HG03039 (cell line): Measurements from ENCODE around the gene METAP1D.
A peak's percentile ranks its signal among the peaks of the same experiment; 100 is the strongest.
"Not testable (repeated sequence)": the region's sequence is repeated elsewhere in the genome, so short reads cannot be mapped to it uniquely, and the experiment has no call there.

Source experiments
- ATAC-seq: cut with Tn5 transposase; IDR thresholded peaks from one replicate; pipeline ENCODE4 v1.9.1; 2021; ENCODE audit warnings: mild to moderate bottlenecking, moderate library complexity; ENCODE audit not compliant: unreplicated experiment

METAP1D gene

DNA sequence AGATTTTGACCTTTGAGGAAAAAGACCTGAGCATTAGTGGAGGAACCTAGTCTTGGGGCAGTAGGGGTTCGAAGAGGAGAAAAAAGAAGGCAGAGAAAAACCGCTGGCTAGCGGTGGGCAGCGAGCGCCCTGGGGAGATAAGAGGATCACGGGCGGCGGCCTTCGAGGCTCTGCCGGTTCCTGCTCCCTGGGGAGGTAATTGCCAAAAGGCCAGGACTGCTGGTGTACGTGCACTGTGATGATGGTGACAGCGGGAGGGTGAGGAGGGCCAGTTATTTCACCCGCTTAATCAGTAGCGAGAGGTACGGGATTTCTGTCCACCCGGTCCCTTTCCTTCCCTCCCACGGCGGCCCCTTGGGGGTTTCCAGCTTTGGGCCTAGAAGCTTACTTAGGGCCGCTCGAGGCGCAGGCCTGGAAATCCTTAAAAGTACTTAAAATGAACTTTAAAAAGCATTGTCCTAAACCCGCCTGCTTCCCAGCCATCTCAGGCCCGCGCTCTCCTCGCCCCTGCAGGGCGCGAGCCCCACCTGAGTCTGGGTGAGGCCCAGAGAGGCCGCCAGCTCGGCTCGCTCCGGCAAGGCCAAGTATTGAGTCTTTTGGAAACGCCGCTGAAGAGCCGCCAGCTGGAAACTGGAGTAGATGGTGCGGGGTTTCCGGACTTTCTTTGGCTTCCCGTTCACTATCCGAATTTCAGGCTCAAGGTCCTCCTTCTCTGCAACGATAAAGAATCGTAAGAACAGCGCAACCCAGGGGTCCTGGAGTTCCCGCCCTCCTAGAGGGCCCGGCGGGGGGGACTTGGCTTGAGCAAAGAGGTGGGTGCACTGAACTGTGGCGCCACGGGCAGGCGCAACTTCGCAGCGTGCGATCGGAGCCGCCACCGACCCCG, 101.4 kb downstream of the METAP1D start:
- no peak for ATAC-seq

DNA sequence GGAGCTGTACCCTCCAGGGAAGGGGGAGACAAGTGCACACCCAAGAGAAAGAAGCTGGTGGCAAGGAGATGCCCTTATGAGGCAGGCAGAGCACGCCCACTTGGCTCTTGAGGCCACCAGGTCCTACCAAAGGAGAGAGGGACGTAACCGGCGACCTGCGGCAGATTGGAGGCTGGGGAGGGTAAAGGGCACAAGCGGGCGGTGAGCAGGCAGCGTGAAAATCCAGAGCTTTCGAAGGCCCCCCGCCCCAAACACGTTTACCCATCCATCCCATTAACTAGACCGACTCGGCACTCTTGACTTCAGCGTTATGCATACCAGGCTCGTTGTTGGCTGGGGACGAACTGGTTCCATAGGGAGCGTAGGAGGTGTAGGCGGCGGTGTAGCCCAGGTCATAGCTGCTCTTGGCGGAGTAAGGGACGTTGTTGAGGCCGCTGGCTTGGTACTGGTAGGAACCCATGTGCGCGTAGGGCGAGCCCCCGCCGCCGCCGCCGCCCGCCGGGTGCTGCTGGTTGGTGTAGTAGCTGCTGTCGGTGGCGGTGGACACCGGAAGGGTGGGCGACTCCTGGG, 102.2 kb downstream of the METAP1D start:
- ATAC-seq, result no peak

DNA sequence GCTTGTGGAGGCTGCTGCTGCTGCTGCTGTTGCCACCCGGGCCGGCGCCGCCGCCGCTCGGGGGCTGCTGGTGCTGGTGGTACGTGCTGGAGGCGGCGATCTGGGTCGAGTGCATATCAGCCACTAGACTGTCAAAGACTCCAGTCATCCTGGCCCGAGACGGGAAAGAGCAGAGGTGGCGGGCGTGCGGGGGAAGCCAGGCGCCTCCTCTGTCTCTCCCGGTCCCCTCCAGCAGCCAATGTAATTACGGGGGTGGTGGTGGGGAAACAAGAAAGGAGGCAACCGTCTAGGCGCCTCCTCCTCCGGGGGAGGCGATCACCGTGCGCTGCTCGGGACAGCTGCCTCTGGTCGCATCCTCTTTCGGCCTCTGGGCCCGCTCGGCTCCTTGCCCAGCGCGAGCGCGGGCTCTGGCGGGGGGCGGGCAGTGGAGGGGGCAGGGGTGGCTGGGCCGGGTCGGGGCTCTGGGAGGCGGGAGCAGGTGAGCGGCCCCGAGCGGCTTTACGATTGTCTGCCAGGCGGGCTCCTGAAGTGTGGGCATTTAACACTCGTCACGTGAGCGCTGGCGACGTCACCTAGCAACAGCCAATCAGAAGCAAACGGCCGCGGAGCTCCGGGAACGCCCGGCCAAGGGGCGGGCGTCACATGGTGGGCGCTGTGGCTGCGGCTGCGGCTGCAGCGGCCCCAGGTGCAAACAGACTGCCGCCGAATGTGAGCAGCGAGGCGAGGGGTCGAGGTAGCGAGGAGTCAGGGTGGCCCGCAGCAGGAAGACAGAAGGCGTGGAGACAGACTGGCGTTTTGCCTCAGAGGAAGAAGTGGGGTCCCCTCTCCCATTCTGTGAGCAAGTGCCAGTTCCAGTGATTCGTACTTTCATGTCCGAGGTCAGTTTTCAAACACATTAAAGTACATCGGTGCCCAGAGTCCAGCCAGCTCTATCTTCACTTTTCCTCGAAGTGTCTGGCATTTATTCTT, 102.9 kb downstream of the METAP1D start, which contains the start of gene DLX2:
Gene DLX2 (minus strand): TSS at position 510 of the 969 bp plus-strand sequence. CDS start 362 bp downstream, at position 148.
- peak; percentile 63 for ATAC-seq

DNA sequence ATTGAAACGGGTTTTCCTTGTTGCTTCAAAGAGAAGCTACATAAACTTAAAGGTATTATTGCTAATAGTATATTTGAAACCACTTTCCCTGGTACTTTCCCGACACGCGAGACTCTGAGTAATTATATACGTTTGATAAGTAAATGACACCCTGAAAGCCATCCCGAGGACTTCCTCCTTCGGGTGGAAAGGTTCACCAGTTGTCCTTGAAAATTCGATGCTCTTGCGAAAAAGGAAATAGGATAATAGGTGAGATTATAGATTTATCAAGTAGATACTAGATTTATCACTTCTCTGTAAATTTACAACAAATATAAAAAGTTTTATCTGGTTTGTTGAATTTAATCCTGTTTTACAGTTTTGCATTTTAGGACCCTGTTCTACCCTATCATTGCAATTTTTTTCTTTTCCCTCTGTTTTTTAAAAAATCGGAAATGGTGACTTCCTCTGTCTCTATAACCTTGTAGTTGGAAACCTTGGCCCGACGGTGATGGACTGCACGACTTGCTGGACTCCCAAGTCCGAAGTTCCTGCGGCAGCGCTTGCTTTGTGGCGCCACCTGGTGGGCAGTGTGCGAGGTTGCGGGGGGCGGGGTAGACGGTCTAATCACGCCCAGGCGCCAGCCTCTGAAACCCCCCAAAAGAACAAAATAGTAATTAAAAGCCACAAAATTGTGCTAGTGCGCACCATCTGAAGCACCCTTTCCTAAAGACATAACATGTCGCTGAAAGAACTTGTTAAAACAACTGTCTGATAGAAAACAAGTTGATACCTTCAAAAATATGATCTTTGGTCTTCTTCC, 103.9 kb downstream of the METAP1D start:
- ATAC-seq, result no peak

DNA sequence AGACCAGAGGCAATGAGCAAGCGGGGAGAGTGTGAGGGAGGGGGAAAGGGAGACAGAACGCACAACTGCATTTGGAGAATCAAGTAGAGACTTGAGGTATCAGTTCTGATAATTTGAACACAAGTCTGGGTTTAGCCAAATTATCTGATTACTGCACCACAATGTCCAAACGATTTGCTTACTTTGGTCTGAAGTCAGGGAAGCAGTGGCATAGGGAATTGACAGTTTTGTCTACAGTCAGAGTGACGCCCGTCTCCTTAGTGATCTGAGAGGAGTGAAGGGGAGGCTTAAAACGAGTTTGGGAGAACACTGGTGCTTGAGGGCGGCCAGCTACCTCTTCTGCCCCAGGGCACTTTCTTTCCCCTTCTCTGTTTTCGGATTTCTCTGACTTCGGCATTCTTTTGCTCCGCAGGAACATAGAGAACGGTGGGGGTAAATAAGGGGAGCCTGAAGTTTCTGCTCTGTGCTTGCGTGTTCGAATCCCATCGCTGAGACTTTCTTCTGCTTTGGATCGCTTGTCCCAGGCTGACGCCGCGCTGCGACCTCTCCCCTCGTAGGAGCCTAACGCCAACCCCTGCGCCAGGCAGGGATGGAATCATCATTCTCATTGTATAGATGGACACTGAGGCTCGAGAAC, 105.8 kb downstream of the METAP1D start:
- no peak for ATAC-seq

DNA sequence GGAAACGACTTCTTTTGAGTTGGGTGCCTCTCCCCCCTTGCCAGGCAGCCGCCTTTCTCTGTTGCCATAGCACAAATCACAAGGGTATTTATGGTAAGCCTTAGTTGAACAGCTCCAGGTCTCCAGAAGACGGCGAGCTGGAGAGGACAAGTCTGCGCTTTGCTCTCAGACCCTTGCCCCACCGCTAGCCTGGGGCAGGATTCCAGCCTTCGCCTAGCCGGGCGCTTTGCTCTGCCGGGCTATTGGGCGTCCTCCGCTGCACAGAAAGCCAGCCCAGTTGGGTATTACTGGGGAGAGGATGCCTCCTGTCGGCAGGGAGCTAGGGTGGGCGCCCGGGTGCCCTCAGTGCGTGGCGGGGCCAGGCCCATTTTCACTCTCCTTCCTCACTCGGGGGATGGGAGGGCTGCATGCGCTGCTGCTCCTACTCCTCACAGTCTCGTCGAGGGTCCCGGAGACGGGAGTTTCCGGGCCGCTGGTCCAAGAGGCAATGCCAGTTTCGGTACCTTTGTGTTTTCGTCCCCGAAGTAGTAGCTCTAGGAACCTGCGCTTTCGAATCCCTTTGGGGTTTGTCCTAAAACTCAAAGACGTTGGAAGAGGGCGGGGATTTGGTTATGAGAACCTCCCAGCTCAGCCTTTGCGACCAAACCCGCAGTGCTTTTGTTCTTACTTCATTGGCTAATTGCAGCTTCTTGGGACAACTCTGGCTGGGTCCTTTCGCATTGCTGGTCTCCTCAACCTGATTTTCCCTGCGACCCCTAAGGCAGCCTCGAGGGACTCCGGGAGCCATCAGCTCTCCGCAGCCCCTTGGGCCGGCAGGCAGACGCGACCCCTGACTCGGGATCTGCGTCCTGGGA, 106.6 kb downstream of the METAP1D start:
- no peak for ATAC-seq

DNA sequence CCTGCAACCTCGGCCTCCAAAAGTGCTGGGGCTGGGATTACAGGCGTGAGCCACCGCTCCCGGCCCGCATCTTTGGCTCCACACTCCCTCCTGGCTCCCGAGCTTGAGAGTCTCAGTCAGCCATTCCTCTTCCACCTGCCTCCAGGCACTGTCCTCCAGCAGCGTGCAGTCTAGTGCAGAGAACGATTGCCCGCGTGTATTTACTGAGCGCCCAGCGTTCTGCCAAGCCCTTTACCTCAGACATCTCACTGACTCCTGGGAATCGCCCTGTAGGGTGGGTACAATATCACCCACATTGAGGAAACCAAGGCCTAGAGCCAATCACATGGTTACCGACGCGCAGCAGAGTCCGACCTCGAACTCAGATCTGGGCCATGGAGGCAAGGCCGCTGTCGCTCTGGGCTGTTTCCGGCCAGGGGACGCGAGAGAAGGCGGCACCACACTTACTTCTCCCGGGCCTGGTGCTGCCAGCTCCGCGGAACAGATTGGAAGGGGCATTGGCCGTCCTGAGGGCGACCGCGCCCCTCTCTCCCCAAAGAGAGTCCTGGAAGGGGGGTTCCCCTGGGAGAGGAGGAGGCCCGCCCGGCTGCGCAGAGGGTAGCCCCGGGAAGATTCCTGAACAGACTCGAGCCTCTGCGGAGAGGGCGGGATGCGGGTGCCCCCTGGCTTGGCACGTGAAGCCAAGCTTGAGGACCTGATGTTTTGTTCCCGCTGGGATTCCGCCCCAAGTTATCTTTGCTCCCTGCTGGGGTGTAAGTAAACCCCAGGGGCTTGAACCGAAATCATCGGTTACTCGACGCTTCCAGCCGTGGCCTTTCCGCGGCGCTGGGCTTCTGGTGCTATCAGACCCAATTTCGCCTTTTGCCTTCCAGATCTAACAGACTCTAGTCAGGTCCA, 108.2 kb downstream of the METAP1D start:
- no peak for ATAC-seq

DNA sequence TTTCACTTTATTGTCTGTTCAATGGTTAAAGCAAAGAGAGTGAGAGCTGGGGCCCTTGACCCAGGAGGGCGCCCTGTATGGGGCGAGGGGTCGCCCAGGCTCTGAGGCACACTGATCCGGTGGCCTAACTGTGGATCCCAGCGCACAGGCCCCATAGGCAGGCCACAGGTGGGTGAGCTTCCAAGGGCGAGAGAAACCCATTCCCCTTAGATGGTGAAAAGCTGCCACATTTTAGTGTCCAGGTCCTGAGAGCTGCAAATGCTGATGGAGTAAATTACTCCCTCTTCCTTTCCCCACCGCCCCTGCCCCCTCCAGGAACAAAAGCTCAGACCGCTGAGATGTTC, 108.8 kb downstream of the METAP1D start:
- ATAC-seq, result no peak

DNA sequence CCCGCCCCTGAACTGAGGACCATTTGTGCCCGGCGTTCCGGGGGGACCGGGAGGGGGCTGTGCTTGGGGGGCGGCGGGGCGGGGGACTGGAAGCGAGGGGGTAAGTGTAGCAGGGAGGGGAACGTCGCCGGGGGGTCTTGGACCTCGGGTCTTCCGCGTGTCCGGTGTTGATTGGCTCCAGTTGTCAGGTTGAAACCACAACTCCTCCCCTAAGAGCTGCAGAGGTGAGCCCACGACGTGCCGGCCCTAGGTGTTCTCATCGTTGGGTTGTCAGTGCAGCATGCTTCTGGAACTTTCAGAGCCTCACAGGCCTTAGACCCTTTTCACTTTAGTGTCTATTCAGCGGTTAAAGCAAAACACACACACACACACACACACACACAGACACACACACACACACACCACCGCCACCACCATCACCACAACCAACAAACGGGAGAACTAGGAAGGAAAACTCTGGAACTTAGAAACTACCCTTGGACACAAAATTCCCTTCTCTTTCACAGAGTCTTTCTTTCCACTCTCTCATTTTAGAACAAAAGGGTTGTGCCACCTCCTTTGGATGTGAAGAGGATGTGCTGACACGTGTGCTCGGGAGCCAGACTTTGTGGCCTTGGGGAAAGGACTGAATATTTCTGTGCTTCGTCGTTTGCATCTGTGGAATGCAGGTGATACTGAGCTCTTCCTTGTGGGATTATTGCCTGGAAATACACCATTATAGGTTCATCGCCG, 109.7 kb downstream of the METAP1D start:
- no peak for ATAC-seq

DNA sequence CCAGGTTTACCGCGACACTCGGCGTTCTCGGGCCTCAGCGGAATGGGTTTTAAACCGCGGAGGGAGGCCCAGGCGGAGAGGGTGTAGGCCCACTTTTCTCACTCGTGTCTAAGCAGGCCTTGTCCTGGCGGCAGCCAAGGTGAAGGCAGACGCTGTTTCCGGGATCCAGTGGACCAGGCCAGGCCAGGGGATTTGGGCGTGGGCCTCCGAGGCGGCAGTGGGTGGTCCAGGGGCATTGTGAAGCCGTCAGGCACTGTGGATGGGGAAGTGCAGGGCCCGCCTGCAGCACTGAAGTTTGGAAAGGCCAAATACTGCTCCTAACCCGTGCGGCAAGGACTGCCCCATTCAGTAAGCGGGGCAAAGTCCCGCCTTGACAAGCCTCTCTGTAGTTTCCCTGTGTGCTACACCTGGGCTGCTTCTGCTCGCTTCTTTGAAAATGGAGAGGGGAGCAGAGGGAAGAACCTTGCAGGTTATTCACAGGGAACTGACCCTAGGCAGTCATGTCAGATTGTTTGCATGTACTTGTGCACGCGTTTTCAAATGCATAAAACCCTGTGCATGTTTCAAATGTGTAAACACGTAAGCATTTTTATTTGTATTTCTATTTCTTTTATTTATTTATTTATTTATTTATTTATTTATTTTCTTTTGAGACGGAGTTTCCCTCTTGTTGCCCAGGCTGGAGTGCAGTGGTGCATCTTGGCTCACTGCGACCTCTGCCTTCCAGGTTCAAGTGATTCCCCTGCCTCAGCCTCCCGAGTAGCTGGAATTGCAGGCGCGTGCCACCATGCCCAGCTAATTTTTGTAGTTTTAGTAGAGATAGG, 110.4 kb downstream of the METAP1D start:
- ATAC-seq, result no peak

DNA sequence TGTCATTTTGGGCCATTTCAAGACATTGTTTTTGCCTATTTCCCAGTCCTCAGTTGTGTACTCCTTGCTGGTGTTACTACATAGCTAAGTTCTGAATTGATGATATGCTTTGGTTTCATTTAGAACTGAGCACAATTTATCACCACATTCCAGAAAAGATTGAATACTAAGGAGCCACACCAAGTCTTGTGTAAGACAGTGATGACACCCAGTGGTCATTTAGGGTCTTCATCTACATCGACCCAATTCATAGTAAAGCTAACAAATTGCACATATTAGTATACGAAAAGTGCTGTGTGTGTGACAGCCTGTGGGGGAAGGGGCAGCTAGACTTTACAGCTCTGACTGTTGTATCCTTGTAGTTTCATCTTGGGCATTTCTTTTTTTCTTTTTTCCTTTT, 113.9 kb downstream of the METAP1D start:
- no peak for ATAC-seq

DNA sequence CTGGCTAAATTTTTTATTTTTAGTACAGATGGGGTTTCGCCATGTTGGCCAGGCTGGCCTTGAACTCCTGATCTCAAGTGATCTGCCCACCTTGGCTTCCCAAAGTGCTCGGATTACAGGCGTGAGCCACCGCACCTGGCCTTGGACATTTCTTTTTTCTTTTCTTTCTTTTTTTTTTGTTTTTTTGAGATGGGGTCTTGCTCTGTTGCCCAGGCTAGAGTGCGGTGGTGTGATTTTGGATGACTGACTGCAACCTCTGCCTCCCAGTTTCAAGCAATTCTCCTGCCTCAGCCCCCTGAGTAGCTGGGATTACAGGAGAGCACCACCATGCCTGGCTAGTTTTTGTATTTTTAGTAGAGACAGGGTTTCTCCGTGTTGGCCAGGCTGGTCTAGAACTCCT, 114.4 kb downstream of the METAP1D start:
- ATAC-seq, result not testable (repeated sequence)

DNA sequence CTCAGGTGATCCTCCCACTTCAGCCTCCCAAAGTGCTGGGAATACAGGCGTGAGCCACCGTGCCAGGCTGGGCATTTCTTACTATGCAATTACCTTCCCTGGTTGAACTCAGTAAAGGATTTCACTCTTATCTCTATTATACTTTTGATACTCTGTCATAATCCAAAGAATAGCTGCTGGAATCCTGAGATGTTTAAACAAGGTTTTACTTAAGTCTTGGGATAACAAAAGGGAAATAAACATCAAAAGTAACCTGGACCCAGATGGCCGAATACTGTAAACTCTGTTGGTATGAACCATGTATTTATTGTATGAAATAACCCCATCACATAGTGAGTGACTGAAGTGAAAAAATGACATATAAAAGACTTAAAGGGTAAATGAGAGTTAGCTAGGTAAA, 114.8 kb downstream of the METAP1D start:
- no peak for ATAC-seq

DNA sequence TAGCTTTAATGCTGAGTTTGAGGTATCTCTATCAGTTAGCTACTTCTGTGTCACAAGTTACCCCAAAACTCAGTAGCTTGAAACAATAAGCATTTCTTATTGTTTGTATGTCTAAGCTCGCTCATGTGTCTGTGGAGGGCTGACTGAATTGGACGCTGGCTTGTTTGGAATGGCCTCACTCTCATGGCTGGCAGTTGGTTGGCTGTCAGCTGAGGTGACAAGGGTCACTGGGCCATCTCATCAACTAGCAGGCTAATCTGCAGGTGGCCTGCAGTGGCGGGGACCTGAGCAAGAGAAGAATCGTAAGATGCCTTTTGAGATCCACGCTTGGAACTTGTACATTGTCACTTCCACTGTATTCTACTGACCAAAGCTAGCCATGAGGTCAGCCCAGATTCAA, 116.4 kb downstream of the METAP1D start:
- ATAC-seq, result no peak

DNA sequence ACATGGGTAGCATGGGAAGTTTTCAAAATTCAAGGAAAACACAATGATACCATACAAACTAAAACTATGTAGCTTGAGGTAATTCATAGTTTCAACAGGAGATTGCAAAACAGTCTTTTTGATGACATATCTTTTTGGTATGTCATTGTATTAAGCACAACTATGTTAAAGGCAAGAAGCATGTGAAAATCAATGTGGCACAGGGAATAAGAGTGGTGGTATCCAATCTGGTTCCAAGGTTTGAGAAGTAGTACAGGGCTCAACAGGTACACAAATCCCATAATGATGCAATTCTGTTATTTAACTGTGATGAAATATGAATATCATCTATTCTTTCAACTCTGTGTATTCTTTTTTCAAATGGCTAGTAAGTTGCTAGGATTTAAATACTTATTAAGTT, 119.3 kb downstream of the METAP1D start:
- ATAC-seq, result no peak

DNA sequence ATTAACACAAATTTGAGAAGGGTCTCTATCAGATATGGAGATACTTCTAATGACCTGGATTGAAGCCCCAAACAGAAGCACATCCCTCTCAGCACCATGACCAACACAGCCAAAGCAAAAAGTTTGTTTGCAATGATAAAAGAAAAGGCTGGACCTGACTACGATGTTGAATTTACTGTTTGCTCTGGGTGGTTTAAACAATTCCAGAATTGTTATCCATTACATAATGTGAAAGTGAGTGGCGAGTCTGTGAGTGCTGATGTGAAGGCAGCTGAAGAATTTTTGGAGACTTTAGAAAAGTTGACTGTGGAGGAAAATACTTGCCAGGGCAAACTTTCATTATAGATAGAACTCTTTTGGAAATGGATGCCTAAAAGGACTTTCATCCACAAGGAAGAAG, 120.4 kb downstream of the METAP1D start:
- ATAC-seq, result no peak

DNA sequence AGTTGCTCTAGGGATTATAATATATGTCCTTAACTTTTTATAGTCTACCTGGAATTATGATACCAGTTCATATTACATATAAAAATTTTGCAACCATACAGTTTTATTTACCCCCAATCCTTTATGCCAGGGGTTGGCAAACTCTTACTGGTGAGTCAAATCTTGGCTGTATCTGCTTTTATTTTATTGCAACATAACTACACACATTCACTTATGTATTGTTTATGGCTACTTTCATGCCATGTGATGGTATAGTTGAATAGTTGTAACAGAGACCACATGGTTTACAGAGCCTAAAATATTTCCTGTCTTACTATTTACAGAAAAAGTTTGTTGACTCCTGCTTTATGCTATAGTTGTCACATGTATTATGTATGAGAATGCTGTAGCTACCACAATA, 128.7 kb downstream of the METAP1D start:
- ATAC-seq, result no peak
